HG02870 (cell line): ENCODE data around the gene MACROD1.

Experiments
- ATAC-seq: cut with Tn5 transposase; IDR thresholded peaks from one replicate; pipeline ENCODE4 v1.9.1; 2021; ENCODE audit warnings: mild to moderate bottlenecking, moderate library complexity; ENCODE audit not compliant: unreplicated experiment

MACROD1 gene

DNA sequence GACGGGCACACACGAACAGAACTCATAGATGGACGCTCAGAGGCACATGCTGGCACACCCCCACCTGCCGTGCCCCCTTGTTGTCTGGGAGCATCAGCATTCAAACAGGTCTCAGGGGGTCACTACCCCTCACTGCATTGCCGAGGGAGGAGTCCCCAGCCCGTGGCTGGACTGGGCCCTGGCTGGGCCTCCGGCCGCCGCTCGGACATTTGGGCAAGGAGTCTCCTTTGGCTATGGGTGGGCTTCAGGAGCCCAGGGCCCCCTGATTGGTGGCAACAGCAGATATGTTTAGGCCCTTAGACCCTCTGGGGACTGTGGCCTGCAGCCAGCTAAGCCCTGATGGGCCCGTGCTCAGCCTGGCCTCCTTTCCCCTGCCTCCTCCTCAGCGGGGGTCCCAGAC lies 88.3 kb downstream of the MACROD1 start:
- ATAC-seq: no peak

DNA sequence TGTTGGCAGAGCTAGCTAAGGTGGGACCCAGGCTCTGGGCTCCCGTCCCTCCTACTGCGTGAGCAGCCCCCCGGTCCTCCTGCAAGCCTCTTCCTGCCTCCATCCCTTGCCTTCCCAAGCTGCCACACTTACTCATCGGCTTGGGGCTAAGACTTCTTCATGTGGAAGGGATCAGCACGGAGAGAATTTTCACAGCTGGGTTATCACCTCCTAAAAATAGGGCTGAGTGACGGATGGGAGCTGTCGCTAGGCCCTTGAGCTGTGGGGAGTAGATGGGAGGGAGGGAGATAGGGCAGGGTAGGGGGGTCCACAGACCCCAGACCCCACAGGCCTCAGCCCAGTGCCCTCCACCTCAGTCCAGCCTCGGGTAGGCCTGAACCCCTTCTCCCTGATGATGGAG lies 89.2 kb downstream of the MACROD1 start:
- ATAC-seq: no peak

DNA sequence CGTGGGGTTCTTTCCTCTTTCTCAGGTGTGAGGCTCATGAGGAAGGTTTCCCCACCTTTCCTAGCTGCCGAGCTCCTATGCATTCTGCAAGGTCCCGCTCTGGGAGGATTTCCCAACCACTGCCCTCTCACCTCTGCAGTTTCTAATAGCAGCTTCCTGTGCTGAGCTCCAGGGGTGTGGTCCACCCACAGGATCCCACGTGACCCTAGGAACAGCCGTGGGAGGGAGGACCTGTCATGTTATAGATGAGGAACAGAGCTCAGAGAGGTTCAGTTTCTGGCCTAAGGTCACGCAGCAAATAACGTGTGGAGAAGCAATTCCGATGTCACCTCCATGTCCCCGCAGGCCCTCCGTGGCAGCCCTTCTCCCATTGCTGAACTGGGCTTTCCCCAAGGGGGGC lies 91.7 kb downstream of the MACROD1 start:
- no peak for ATAC-seq

DNA sequence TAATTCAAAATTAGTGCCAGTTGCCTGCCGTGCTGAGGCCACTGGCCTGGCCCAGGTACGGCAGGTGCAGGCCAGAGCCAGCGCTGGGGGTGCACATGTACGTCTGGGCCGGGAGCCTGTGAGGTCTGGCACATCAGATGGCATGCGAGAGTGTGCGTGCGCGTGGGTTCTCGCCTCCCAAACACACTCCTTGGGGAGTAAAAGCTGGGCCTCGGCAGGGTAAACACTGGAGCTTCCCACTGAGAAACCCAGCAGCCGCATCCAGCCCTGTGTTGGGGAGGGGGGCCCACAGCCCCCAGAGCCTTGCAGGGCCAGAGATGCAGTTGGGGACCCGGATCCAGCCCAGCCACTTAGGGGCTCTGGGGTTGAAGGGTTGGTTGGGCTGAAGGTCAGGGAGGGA lies 92.4 kb downstream of the MACROD1 start:
- no peak for ATAC-seq

DNA sequence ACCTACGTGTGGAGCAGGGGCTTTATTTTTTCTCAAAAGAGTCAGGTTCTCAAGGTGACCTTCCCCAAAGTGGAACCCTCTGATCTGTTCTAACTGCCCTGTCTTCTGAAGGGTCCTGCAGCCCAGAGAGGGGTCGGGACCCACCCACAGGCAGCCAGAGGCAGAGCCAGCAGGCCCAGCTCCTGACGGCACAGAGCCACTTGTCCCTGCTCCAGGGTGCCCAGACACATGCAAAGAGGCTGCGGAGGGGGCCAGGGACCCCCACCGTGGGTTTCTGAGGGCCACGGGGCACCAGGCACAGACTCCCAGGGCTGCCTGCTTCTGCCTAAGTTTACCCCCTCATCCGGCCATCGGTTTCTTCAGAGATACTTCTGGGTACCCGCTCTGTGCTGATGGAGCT lies 93.0 kb downstream of the MACROD1 start:
- ATAC-seq: no peak

DNA sequence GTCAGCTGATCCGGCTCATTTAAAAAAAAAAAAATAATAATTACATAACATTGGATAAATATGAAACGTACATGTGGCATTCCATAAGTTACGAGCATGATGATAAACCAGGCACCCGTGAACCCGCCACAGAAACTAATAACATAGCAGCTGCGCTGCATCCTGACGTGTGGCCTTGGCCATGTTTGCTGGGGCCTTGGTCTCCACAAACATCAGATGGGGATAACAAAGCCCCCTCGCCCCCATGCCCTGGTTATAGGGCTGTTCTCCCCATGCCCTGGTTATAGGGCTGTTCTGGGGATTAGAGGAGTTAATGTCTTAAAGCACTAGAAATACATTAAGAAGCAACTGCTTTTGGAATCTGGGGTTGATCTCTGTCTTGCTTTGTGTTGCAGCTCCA lies 93.5 kb downstream of the MACROD1 start:
- no peak for ATAC-seq

DNA sequence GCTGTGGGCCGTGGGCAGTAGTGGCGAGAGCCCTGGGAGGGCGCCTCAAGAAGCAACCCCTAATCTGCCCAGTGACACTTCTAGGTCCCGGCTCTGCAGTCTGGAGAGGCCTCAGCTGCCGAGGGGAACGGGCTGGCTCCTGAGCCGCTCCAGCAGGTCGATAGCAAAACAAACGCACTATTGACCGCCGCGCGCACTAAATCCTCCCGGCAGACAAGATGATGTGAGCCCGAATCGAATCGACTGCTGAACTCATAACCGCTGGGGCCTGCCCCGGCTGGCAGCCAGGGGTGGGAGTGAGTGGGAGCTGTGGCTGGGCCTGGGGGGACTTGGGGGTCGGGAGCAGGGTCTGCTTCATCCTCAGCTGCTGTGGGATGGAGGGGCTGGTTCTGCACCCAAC lies 94.1 kb downstream of the MACROD1 start:
- ATAC-seq: no peak

DNA sequence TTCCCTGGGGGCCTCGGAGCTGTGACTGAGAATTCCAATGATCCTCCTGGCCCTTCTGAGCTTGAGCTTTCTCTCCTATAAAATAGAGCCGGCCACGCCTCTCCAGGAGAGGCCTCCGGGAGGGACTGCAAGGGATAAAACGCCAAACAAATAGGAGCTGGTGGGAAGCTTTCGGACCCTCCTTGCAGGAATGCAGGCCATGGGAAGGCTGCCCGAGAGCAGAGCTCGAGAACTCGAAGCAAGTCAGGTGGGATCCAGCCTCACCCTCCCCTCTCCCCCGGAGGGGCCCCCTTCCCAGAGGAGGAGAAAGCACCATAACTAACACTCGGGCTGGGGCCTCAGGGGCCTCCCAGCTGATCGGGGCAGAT lies 95.6 kb downstream of the MACROD1 start:
- no peak for ATAC-seq

DNA sequence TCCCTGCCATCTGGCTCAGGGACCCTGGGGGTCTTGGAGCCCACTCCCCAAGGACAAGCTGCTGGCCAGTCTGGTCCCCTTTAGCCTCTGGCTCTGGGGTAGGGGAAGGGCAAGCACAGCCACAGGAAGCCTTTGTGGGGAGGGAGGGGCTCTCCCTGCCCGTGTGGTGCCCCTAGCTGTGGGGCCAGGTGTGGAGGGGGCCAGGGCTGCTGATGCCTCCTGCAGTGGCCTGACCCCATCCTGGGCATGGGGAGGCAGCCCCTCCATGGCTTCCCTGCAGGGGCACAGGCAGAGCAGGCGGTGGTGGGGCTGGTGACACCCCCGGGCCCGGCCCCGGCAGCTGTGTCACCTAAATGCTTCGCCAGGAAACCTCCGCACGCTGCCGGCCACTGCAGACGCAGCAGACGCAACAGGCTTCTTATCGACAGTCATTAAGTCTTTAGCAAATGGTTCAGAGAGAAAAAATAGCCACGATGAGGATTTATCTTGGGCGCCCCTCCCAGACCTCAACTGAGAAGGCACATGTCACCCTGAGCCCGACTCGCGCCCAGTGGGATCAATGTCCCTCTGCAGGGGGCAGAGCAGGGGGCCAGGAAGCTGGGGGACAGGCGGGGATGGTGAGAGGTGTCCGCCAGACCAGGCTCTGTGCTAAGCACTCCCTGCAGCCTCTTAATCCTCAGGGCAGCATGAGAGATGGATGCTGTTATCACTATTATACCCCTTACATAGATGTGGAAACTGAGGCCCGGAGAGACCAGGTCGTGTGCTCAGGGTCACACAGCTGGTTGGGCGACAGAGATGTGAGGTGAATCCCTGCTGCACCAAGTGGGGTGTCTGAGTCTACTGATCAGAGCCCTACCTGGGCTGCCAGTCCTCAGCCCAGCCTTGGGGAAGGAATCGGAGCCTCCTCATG lies 96.3 kb downstream of the MACROD1 start:
- ATAC-seq: no peak

DNA sequence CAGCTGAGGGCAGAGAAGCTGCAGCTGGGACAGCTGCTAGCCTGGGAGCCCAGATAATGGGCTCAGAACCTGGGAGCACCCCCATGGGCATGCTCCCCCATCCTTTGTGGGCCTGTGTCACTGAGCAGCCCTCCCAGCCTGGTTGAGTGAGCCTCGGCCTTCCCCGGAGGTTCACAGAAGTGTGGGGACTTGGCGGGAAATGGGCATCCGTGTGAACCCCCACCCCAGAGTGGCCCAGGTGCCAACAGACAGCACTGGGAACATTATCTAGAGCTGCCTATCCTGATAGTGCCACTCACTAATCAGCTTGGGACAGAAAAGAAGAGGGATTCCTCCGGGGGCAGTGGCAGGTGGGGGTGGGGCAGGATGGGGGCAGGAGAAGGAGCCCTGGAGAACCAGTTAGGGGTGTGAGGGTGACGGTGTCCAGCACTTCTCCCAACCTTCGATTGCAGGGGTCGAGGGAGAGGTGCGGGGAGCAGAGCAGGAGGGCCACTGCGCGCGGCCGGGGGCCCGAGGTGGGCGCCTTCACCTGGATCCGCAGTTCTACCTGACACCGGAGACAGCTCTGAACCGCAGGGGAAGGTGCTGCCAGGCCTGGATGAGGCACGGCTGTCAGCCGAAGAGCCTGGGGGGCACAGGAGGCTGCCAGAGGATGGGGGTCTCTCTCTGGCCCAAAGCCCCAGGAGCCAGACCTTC lies 97.1 kb downstream of the MACROD1 start:
- no peak for ATAC-seq

DNA sequence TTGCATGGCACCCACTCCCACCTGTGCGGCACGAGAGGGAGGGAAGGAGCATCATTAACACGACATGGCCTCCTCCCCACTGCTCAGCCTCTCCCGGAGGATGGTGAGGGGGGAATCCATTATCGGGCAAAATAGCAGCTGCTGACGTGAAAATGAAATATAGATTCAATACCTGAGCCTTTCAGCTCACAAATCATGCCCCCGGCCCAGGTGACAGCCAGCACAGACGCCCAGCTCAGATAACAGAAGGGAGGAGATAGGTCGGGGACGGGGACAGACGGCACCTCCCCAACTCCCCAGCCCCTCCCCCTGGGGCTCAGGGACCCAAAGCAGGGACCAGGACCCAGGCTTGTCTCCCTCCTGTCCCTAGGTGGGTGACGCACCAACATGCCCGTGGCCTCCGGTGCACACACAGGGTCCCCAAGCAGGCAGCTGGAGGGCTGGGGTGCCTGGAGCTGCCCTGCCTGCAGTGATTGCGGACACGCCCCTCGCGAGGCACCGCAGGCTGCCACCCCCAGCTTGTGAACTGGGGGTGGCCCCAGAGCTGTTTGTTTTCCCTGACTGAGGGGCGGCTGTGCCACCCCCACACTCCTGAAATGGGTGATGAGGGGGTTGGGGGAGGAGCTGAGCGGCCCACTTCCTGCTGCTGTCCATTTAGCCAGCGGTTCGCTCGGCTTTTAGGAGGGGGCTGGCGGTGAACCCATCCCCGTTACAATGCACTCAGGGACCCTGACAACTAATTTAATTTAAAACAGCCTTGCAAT lies 98.5 kb downstream of the MACROD1 start:
- ATAC-seq: no peak

DNA sequence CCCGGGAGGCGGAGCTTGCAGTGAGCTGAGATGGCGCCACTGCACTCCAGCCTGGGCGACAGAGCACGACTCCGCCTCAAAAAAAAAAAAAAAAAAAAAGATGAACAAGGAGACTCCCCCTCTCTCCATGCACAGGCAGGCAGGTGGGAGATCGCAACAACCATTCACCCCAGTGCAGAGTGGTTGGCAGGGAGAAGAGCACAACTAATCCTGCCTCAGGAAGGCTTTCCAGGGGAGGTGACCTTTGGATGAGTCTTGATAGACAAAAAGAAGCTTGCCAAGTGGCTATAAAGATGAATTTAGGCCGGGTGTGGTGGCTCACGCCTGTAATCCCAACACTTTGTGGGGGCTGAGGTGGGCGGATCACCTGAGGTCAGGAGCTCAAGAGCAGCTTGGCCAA lies 100.2 kb downstream of the MACROD1 start:
- ATAC-seq: no peak

DNA sequence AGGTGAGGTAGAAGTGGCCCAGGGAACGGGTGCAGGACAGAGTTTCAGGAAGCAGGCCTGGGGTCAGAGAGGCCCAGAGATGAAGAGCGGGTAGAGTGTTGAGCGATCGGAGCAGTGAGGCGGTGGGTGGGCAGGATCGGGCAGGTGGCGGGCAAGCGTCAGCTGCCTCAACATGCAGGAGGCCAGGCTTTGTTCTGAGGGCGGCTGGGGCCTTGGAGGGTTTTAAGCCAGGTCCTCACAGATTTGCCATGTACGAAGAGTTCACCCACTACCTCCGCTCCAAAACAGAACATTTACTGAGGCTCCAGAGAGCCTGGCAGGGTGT lies 100.8 kb downstream of the MACROD1 start:
- ATAC-seq: no peak

DNA sequence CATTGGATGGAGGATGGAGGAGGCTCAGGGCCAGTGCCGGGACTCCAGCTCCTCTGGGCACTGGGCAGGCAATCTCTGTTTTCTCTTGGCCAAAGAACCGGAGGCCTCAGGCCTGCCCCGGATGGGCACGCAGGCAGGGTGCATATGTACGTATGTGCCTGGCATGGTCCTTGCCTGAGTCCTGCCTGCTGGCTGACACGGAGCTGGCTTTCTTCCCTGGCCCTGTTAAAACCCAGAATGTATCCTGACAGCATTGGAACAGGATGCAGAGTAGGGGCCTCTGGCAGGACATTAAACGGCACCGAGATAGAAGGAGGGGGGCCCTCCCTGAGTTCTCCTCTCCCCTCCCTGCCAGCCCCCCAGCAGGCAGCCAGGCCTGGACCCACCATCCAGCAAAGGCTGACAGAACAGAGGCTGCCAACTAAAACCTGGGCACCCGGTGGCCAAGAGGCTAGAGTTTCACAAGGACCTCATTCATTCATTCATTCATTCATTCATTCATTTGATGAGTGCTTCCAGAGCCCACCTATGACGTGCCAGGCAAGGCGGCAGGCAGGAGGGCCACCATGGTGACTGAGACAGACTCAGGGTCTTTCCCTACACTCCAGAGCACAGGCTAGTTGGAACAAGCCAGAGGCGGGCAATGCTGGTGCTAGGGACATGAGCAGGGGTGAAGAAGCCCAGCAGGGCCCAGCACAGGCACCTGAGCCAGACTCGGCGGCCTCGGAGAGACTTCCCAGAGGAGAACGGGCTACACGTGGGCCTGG lies 101.4 kb downstream of the MACROD1 start:
- no peak for ATAC-seq

DNA sequence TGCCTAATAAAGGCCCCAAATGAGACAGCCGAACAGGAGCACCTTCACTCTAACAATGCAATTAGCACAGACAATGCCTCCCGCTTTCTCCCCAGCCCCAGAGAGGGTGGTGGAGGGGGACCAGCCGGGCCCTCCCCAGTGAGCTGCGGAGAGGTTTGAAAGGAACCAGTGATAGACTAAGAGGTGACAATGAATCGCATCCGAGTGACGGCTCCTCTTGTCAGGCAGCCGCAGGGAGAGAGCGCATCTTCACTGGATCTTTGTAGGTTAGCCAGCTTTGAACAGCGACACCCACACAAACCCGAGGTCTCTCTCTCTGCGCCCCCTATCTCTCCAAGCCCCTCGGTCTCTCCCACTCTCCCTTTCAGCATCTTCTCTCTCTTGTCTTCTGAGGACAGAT lies 102.1 kb downstream of the MACROD1 start:
- ATAC-seq: no peak

DNA sequence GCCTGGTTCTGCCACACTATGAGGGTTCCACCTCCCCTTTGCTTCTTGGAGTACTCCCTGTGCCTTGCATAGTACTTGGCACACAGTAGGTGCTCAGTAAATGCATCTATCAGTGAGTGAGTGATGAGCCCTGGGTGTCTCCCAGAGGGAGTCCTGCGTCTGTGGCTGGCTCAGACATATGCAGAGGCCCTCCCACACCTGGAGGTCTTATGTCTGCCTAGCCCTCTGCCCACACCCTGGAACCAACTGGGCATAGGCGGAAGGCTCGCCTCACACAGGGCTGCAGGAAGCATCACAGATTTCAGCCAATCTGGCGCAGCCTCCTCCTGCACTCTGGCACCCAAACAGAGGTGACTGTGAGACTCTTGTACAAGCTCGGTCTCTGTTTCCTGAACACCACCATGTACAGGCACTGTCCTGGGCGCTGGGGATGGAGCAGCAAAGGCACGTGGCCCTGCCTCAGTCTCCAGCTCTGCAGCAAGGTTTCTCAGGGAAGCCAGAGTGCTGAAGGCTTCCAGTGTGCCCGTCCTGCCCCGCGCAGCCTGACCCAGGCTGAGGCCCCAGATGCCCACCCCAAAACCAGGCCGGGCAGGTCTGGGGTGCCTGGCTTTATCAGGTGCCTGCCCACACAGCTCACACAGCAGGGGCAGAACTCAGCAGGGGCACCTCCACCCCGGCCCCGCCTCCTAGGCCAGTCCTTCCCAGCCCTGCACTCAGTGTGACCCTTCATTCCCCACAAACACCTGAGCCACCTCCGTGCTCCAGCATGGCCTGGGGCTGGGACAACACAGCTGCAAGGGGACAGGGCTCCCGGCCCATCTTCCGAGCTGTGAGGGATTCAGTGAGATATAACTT lies 103.5 kb downstream of the MACROD1 start:
- no peak for ATAC-seq

DNA sequence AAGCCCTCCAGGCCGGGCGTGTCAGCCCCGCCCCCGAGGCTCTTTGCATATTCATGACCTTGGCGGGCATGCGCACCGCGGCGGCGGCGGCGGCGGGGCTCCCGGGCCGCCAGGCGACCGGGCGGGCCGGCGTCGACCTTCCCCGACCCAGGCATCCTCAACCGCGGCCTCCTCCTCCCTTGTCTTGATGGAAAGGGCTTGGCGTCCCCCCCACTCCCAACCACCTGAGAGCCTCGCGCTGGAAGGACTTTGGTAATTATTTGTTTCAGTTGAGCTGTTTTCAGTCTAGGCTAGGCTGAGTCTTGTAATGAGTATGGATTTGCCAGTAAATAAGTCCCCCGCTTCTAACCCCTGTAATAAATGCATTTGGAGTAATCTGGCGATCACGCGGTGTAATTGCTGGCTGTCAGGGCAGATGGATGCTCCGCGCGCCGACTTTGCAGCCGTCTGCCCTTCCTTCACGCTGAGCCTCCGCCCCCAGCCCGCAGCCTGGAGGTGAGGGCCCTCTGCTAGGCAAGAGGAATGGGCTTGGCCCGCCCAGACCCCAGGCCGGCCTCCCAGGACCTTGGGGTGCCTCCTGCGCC lies 105.0 kb downstream of the MACROD1 start:
- ATAC-seq: no peak

DNA sequence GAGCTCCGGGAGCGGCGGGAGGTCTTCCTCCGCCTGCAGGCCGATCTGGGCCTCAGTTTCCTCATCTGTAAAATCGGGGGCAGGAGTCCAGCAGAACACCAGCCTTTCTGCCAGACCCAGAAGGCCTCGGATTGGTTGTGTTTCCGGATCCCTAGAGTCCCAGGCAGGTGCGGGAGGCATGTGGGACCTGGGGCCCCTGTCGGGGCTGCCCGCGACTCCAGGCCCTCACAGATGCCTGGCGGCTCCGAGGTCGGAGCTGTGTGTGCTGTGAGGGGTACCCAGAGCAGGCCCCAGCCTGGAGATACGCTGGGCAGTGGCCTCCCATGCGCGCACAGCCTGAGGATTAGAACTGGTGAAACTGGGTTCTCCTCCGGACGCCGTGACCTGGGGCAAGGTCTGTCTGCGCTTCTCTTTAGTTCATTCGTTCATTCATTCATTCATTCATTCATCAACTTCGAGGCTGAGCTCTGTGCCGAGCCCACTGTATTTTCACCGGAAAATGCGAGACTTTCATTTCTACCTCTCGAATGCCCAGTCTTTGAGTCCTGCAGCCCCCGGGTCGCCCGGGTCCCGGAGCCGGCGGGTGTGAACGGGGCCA lies 105.6 kb downstream of the MACROD1 start:
- no peak for ATAC-seq

DNA sequence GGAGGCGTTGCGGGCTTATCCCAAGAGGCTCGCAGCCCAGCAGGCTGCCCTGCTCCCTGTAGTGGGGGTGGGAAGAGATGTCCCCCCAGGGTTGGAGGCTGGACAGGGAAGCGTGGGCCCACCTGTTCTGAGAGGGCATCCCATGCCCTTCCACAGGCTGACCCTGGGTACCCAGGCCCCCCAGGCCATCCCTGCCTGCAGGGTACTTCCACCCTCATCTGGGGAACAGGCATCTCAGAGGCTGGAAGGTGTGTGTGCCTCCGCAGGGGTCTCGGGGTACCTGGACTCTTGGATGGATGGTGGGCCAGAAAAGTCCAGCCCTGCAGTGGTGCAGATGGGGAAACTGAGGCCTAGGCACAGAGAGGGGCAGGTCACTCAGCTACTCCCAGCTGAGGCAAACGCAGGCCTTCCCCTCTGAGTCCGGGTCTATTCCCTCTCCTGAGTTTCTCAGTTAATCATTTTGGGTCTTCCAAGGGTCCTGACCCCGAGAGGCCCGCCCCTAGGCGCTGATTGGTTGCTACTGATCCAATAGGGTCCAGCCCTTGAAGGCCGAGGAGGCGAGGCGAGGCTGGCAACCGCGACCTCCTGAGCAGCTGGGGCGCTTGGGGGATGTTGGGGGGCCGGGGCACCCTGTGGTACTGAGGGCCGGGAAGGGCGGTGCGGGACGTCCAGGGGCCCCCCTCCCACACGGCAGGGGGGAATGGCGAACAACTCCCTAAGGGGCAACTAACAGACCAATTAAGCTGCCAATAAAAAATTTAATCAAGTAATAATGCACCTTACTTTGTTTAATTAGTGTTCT lies 106.4 kb downstream of the MACROD1 start:
- no peak for ATAC-seq
